Neuronal stem cell (in vitro differentiated cells): ENCODE measurements around the gene KLHL24.

Experiments used
- DNase-seq: peaks from one replicate; pipeline ENCODE4 v3.0.0-alpha.2; 2013; ENCODE audit warnings: low spot score
- H2AFZ ChIP-seq: one replicate; pipeline ENCODE4 v1.6.1; 2013; ENCODE audit warnings: mild to moderate bottlenecking, low read length, inconsistent platforms
- H2AK5ac ChIP-seq: 2 replicates; pipeline ENCODE4 v1.6.1; 2013; ENCODE audit warnings: low read depth, mild to moderate bottlenecking, inconsistent platforms, low read length, moderate library complexity, mixed read lengths
- H2BK120ac ChIP-seq: 2 replicates; pipeline ENCODE4 v1.6.1; 2013; ENCODE audit warnings: low read depth, mild to moderate bottlenecking, inconsistent platforms, low read length, moderate library complexity, mixed read lengths
- H2BK12ac ChIP-seq: one replicate; pipeline ENCODE4 v1.6.1; 2013; ENCODE audit warnings: low read length, inconsistent platforms
- H2BK15ac ChIP-seq: 2 replicates; pipeline ENCODE4 v1.6.1; 2013; ENCODE audit warnings: mild to moderate bottlenecking, low read length, inconsistent platforms, mixed read lengths
- H2BK5ac ChIP-seq: one replicate; pipeline ENCODE4 v1.6.1; 2013; ENCODE audit warnings: inconsistent platforms, mild to moderate bottlenecking, low read length, moderate library complexity
- H3K14ac ChIP-seq: one replicate; pipeline ENCODE4 v1.6.1; 2013; ENCODE audit warnings: low read length, inconsistent platforms
- H3K18ac ChIP-seq: 2 replicates; pipeline ENCODE4 v1.6.1; 2013; ENCODE audit warnings: low read length, inconsistent platforms
- H3K23ac ChIP-seq: 2 replicates; pipeline ENCODE4 v1.6.1; 2013; ENCODE audit warnings: low read depth, mild to moderate bottlenecking, mixed read lengths, low read length, inconsistent platforms; ENCODE audit not compliant: poor library complexity
- H3K27ac ChIP-seq: replicated peaks from 3 replicates; pipeline ENCODE4 v1.5.1; 2013; ENCODE audit warnings: low read length, inconsistent platforms
- H3K27me3 ChIP-seq, 3 experiments: 2 replicates each; pipeline ENCODE4 v1.6.1; 2013; ENCODE audit warnings: low read length in 3 of 3, mild to moderate bottlenecking in 2 of 3, inconsistent platforms in 1 of 3, low read depth in 1 of 3, mixed read lengths in 1 of 3, moderate library complexity in 1 of 3; ENCODE audit not compliant: control insufficient read depth in 3 of 3, insufficient read depth in 3 of 3
- H3K36me3 ChIP-seq, 2 donors: replicated peaks in 1 of 2; 2 replicates each; pipeline ENCODE4 v1.6.1; 2013; ENCODE audit warnings: low read length in 2 of 2; ENCODE audit not compliant: control insufficient read depth in 2 of 2, insufficient read depth in 2 of 2
- H3K4ac ChIP-seq: 2 replicates; pipeline ENCODE4 v1.6.1; 2013; ENCODE audit warnings: inconsistent platforms, mild to moderate bottlenecking, low read length, moderate library complexity
- H3K4me1 ChIP-seq, 2 donors: 1 replicate in 1 of 2; 2 replicates in 1 of 2; pipeline ENCODE4 v1.6.1; 2013; ENCODE audit warnings: low read length in 2 of 2, low read depth in 1 of 2; ENCODE audit not compliant: control insufficient read depth in 2 of 2, insufficient read depth in 1 of 2
- H3K4me2 ChIP-seq: one replicate; pipeline ENCODE4 v1.6.1; 2013; ENCODE audit warnings: mild to moderate bottlenecking, low read length, inconsistent platforms; ENCODE audit not compliant: insufficient read depth, poor library complexity, severe bottlenecking
- H3K4me3 ChIP-seq, 2 donors: 2 replicates each; pipeline ENCODE4 v1.5.1; 2013; ENCODE audit warnings: low read length in 2 of 2, mild to moderate bottlenecking in 2 of 2, inconsistent platforms in 1 of 2, moderate library complexity in 1 of 2
- H3K79me1 ChIP-seq: one replicate; pipeline ENCODE4 v1.6.1; 2013; ENCODE audit warnings: low read depth, mild to moderate bottlenecking, inconsistent platforms, low read length, moderate library complexity
- H3K9ac ChIP-seq: one replicate; pipeline ENCODE4 v1.6.1; 2013; ENCODE audit warnings: mild to moderate bottlenecking, low read depth, low read length, inconsistent platforms; ENCODE audit not compliant: poor library complexity
- H3K9me3 ChIP-seq, 2 donors: replicated peaks in 1 of 2; 2 replicates each; pipeline versions ENCODE3 to v1.6.1; 2013; ENCODE audit warnings: low read length in 2 of 2, mild to moderate bottlenecking in 2 of 2, inconsistent platforms in 1 of 2, low read depth in 1 of 2, mixed read lengths in 1 of 2, moderate library complexity in 1 of 2; ENCODE audit not compliant: control insufficient read depth in 2 of 2, insufficient read depth in 1 of 2
- H4K8ac ChIP-seq: one replicate; pipeline ENCODE4 v1.6.1; 2013; ENCODE audit warnings: low read depth, mild to moderate bottlenecking, inconsistent platforms, low read length, moderate library complexity
- H4K91ac ChIP-seq: one replicate; pipeline ENCODE4 v1.6.1; 2013; ENCODE audit warnings: low read length, low read depth, mild to moderate bottlenecking, inconsistent platforms; ENCODE audit not compliant: poor library complexity
- WGBS, 2 donors: extraction: QIAGEN DNeasy Blood & Tissue Kit; methylation state at CpG; one replicate each; pipeline ENCODE4 v1.1.7; 2013; ENCODE audit warnings: missing lambda C conversion rate in 2 of 2, mixed read lengths in 1 of 2; ENCODE audit not compliant: insufficient read length in 2 of 2, insufficient replicate concordance in 1 of 2; ENCODE audit errors: extremely low coverage in 2 of 2; 5-methylcytosine and 5-hydroxymethylcytosine counted together

The KLHL24 gene

GRCh38 chr3:183591881-183592521 lies 43.4 kb upstream of the KLHL24 start:
- DNase-seq: no peak
- no peaks in the 10 kb centered on the region for H3K79me1 ChIP-seq

GRCh38 chr3:183592821-183593220 lies 42.6 kb upstream of the KLHL24 start:
- Histone ChIP-seq H2AK5ac (no peak overlapping the region), H2AFZ (no peak overlapping the region), H4K8ac (no peak overlapping the region), H3K14ac (no peak overlapping the region), H3K36me3 (no peaks in the 10 kb centered on the region), H3K4me2 (no peak overlapping the region), H3K18ac (no peak overlapping the region), H3K23ac (no peak overlapping the region), H2BK5ac (no peak overlapping the region), H3K4ac (no peak overlapping the region), H3K27ac (no peak overlapping the region), H2BK120ac (no peak overlapping the region), H3K27me3 (peaks cover 0 to 4% (median 0%) of the 10 kb centered on the region in 3 experiments), H3K4me3 (no peak overlapping the region), H3K4me1 (peaks cover 0 to 4% of the 10 kb centered on the region in 2 donors), H3K9ac (no peak overlapping the region), H3K9me3 (peaks cover 0 to 2% of the 10 kb centered on the region in 2 donors), H4K91ac (no peak overlapping the region), H3K79me1 (no peaks in the 10 kb centered on the region), H2BK15ac (no peak overlapping the region), H2BK12ac (no peak overlapping the region)
- no CpG with 5 or more reads among the region's 7 CpGs for WGBS, 2 donors
- DNase-seq: no peak

More at GRCh38 chr3:183591881-183592521, 43.4 kb upstream of the KLHL24 start:
- H2BK12ac ChIP-seq: no peak overlapping the region
- H3K4me3 ChIP-seq: no peak overlapping the region
- H3K23ac ChIP-seq: no peak overlapping the region
- no peak overlapping the region for H3K4ac ChIP-seq
- WGBS, 2 donors: 92% methylated on average over 1 of the region's 6 CpGs; no CpG with 5 or more reads in 1 of the 2 donors
- no peak overlapping the region for H2BK120ac ChIP-seq
- no peak overlapping the region for H2BK5ac ChIP-seq
- no peak overlapping the region for H3K18ac ChIP-seq
- H2AK5ac ChIP-seq: no peak overlapping the region
- peaks cover 0 to 4% of the 10 kb centered on the region in 2 donors for H3K4me1 ChIP-seq
- no peak overlapping the region for H2BK15ac ChIP-seq
- H3K14ac ChIP-seq: no peak overlapping the region
- peaks cover 0 to 4% (median 0%) of the 10 kb centered on the region in 3 experiments for H3K27me3 ChIP-seq
- H4K91ac ChIP-seq: no peak overlapping the region
- H3K9ac ChIP-seq: no peak overlapping the region
- H3K36me3 ChIP-seq: no peaks in the 10 kb centered on the region
- no peak overlapping the region for H2AFZ ChIP-seq
- no peak overlapping the region for H4K8ac ChIP-seq
- no peak overlapping the region for H3K4me2 ChIP-seq
- H3K9me3 ChIP-seq: peaks cover 0 to 2% of the 10 kb centered on the region in 2 donors
- H3K27ac ChIP-seq: no peak overlapping the region

GRCh38 chr3:183594636-183595035 lies 40.8 kb upstream of the KLHL24 start:
- H2BK15ac ChIP-seq: no peak overlapping the region
- no peak for DNase-seq
- H3K27me3 ChIP-seq: no peaks in the 10 kb centered on the region
- no peak overlapping the region for H4K8ac ChIP-seq
- H2BK5ac ChIP-seq: no peak overlapping the region
- no peak overlapping the region for H2AK5ac ChIP-seq
- no peak overlapping the region for H3K4me2 ChIP-seq
- H3K4ac ChIP-seq: no peak overlapping the region
- no peak overlapping the region for H3K23ac ChIP-seq
- H3K27ac ChIP-seq: no peak overlapping the region
- no peak overlapping the region for H3K4me3 ChIP-seq
- H3K9me3 ChIP-seq: peaks cover 3 to 4% of the 10 kb centered on the region in 2 donors
- no peak overlapping the region for H3K14ac ChIP-seq
- no peak overlapping the region for H3K9ac ChIP-seq
- no CpG with 5 or more reads among the region's 2 CpGs for WGBS, 2 donors
- no peak overlapping the region for H2BK12ac ChIP-seq
- H3K79me1 ChIP-seq: no peaks in the 10 kb centered on the region
- H3K36me3 ChIP-seq: no peaks in the 10 kb centered on the region
- H4K91ac ChIP-seq: no peak overlapping the region
- no peak overlapping the region for H2BK120ac ChIP-seq
- H3K18ac ChIP-seq: no peak overlapping the region
- H3K4me1 ChIP-seq: peaks cover 0 to 4% of the 10 kb centered on the region in 2 donors
- H2AFZ ChIP-seq: no peak overlapping the region

GRCh38 chr3:183597959-183598358 lies 37.5 kb upstream of the KLHL24 start:
- H2BK120ac ChIP-seq: no peak overlapping the region
- DNase-seq: no peak
- no peak overlapping the region for H2AFZ ChIP-seq
- no peak overlapping the region for H3K27ac ChIP-seq
- H2BK12ac ChIP-seq: no peak overlapping the region
- no peaks in the 10 kb centered on the region for H3K4me1 ChIP-seq
- H3K36me3 ChIP-seq: no peaks in the 10 kb centered on the region
- no peak overlapping the region for H3K14ac ChIP-seq
- no peak overlapping the region for H3K18ac ChIP-seq
- H3K9ac ChIP-seq: no peak overlapping the region
- H3K4ac ChIP-seq: no peak overlapping the region
- peaks cover 3 to 4% of the 10 kb centered on the region in 2 donors for H3K9me3 ChIP-seq
- no peak overlapping the region for H2BK5ac ChIP-seq
- WGBS, 2 donors: no CpG with 5 or more reads among the region's 1 CpG
- no peak overlapping the region for H4K91ac ChIP-seq
- H3K4me3 ChIP-seq: no peak overlapping the region
- H3K23ac ChIP-seq: no peak overlapping the region
- no peaks in the 10 kb centered on the region for H3K79me1 ChIP-seq
- no peak overlapping the region for H3K4me2 ChIP-seq
- H2BK15ac ChIP-seq: no peak overlapping the region
- H4K8ac ChIP-seq: no peak overlapping the region
- H3K27me3 ChIP-seq: no peaks in the 10 kb centered on the region
- no peak overlapping the region for H2AK5ac ChIP-seq
